ENCODE data around the gene PPP1R14C.

The PPP1R14C gene

GRCh38 chr6:150199241-150199640 is 56.4 kb downstream of the PPP1R14C start:
- H4K20me1 ChIP-seq (ENCODE audit: insufficient read depth, low read length) = no peaks in the 10 kb centered on the region
- H2AFZ ChIP-seq (ENCODE audit: low read depth, low read length) = no peak overlapping the region
- no peak overlapping the region for H3K9ac ChIP-seq (ENCODE audit: low read length)
- no peaks in the 10 kb centered on the region for H3K27me3 ChIP-seq (ENCODE audit: low read depth, low read length)
- H3K27ac ChIP-seq (ENCODE audit: low read length) = no peak overlapping the region
- H3K36me3 ChIP-seq (replicated peaks; ENCODE audit: low read depth, low read length) = no peaks in the 10 kb centered on the region
- peaks cover 3% of the 10 kb centered on the region; the same call in 1 of the 2 replicates for H3K4me1 ChIP-seq (ENCODE audit: low read length)
- no peak overlapping the region for H3K4me3 ChIP-seq (ENCODE audit: low read length)
- H3K4me2 ChIP-seq (ENCODE audit: low read length) = no peak overlapping the region
- no peaks in the 10 kb centered on the region for H3K9me3 ChIP-seq (ENCODE audit: insufficient read depth, low read length)
- H3K79me2 ChIP-seq (ENCODE audit: low read length) = no peaks in the 10 kb centered on the region
- no peak for TF ChIP-seq EZH2phosphoT487 (IDR thresholded peaks at IDR 0.05; ENCODE audit: low read depth)
- no peak for TF ChIP-seq CTCF (IDR thresholded peaks at IDR 0.05; ENCODE audit: low read depth, low read length)

GRCh38 chr6:150200428-150201100 is 57.7 kb downstream of the PPP1R14C start:
- H3K36me3 ChIP-seq (replicated peaks; ENCODE audit: low read depth, low read length) = no peaks in the 10 kb centered on the region
- H2AFZ ChIP-seq (ENCODE audit: low read depth, low read length) = no peak overlapping the region
- H3K4me3 ChIP-seq (ENCODE audit: low read length) = no peak overlapping the region
- no peak overlapping the region for H3K4me2 ChIP-seq (ENCODE audit: low read length)
- H3K79me2 ChIP-seq (ENCODE audit: low read length) = no peaks in the 10 kb centered on the region
- H3K27me3 ChIP-seq (ENCODE audit: low read depth, low read length) = no peaks in the 10 kb centered on the region
- TF ChIP-seq EZH2phosphoT487 (IDR thresholded peaks at IDR 0.05; ENCODE audit: low read depth) = no peak
- TF ChIP-seq CTCF (IDR thresholded peaks at IDR 0.05; ENCODE audit: low read depth, low read length) = no peak
- no peak overlapping the region for H3K27ac ChIP-seq (ENCODE audit: low read length)
- no peak overlapping the region for H3K9ac ChIP-seq (ENCODE audit: low read length)
- H3K9me3 ChIP-seq (ENCODE audit: insufficient read depth, low read length) = no peaks in the 10 kb centered on the region
- H3K4me1 ChIP-seq (ENCODE audit: low read length) = peaks cover 3% of the 10 kb centered on the region; the same call in 1 of the 2 replicates
- H4K20me1 ChIP-seq (ENCODE audit: insufficient read depth, low read length) = no peaks in the 10 kb centered on the region

GRCh38 chr6:150201285-150201684 is 58.4 kb downstream of the PPP1R14C start:
- Histone ChIP-seq H3K4me2 (ENCODE audit: low read length) (no peak overlapping the region), H3K79me2 (ENCODE audit: low read length) (no peaks in the 10 kb centered on the region), H3K4me1 (ENCODE audit: low read length) (no peaks in the 10 kb centered on the region; the same call in 1 of the 2 replicates), H3K9ac (ENCODE audit: low read length) (no peak overlapping the region), H3K27ac (ENCODE audit: low read length) (no peak overlapping the region), H3K27me3 (ENCODE audit: low read depth, low read length) (no peaks in the 10 kb centered on the region), H3K36me3 (replicated peaks; ENCODE audit: low read depth, low read length) (no peaks in the 10 kb centered on the region), H2AFZ (ENCODE audit: low read depth, low read length) (no peak overlapping the region), H3K4me3 (ENCODE audit: low read length) (no peak overlapping the region), H4K20me1 (ENCODE audit: insufficient read depth, low read length) (no peaks in the 10 kb centered on the region), H3K9me3 (ENCODE audit: insufficient read depth, low read length) (no peaks in the 10 kb centered on the region)
- no peak for TF ChIP-seq CTCF (IDR thresholded peaks at IDR 0.05; ENCODE audit: low read depth, low read length)
- TF ChIP-seq EZH2phosphoT487 (IDR thresholded peaks at IDR 0.05; ENCODE audit: low read depth) = no peak

- Histone ChIP-seq H3K36me3 (replicated peaks; ENCODE audit: low read depth, low read length) (no peaks in the 10 kb centered on the region), H3K79me2 (ENCODE audit: low read length) (no peaks in the 10 kb centered on the region), H3K9me3 (ENCODE audit: insufficient read depth, low read length) (no peaks in the 10 kb centered on the region), H3K4me2 (ENCODE audit: low read length) (no peak overlapping the region), H4K20me1 (ENCODE audit: insufficient read depth, low read length) (no peaks in the 10 kb centered on the region), H2AFZ (ENCODE audit: low read depth, low read length) (no peak overlapping the region), H3K9ac (ENCODE audit: low read length) (no peak overlapping the region), H3K27me3 (ENCODE audit: low read depth, low read length) (no peaks in the 10 kb centered on the region), H3K27ac (ENCODE audit: low read length) (no peak overlapping the region), H3K4me3 (ENCODE audit: low read length) (no peak overlapping the region), H3K4me1 (ENCODE audit: low read length) (no peaks in the 10 kb centered on the region)
- TF ChIP-seq CTCF (IDR thresholded peaks at IDR 0.05; ENCODE audit: low read depth, low read length) (no peak), EZH2phosphoT487 (IDR thresholded peaks at IDR 0.05; ENCODE audit: low read depth) (no peak)
Measured at GRCh38 chr6:150201772-150202329, 59.0 kb downstream of the PPP1R14C start.

Measured in OCI-LY3 (cell line).